Pancreas (tissue), 10 donors: Measurements from ENCODE around the gene CNTFR. TPM values are rescaled to one million over a fixed set of nuclear protein-coding genes. Genes with fewer than 3 reads are reported as not detected.
A peak's percentile ranks its signal among the peaks of the same experiment; 100 is the strongest.

Source experiments
- ATAC-seq, 4 donors: fragments of 200-7000 bp; cut with Tn5 transposase; one replicate each; pipeline versions ENCODE4 v1.8.0 to v1.9.1; 2020; ENCODE audit warnings: mild to moderate bottlenecking in 4 of 4, moderate library complexity in 4 of 4
- DNase-seq, 6 donors: peaks; one replicate each; pipeline ENCODE4 v3.0.0-alpha.2; 2020
- FAIRE-seq: peaks from 2 replicates; lab custom pipeline; 2012; peaks lifted over from hg19 to GRCh38; lab: Jason Lieb, UNC
- H3K27ac ChIP-seq, 4 donors: fragments of 200-600 bp; sonication (generic); 1 replicate in 3 of 4; 2 replicates in 1 of 4; pipeline versions ENCODE4 v1.5.0 to v1.8.0; 2020
- H3K27me3 ChIP-seq, 4 donors: fragments of 200-600 bp; one replicate each; pipeline ENCODE4 v1.8.0; 2021
- H3K36me3 ChIP-seq, 3 donors: fragments of 200-600 bp; sonication (generic) in 1 of 3; one replicate each; pipeline versions ENCODE4 v1.5.0 to v1.8.0; 2020 to 2021
- H3K4me1 ChIP-seq, 3 donors: fragments of 200-600 bp; one replicate each; pipeline ENCODE4 v1.8.0; 2021
- H3K4me3 ChIP-seq, 4 donors: fragments of 200-600 bp; sonication (generic) in 2 of 4; one replicate each; pipeline versions ENCODE4 v1.5.0 to v1.8.0; 2020 to 2021
- H3K9me3 ChIP-seq, 4 donors: fragments of 200-600 bp; one replicate each; pipeline ENCODE4 v1.8.0; 2021
- CTCF ChIP-seq, 4 donors: fragments of 200-600 bp; sonication (generic) in 3 of 4; IDR thresholded peaks; one replicate each; pipeline versions ENCODE4 v1.5.0 to v1.8.0; 2021; ENCODE audit warnings: antibody characterized with exemption in 4 of 4
- WGBS, 2 donors: extraction: QIAGEN DNeasy Blood & Tissue Kit; methylation state at CpG; one replicate each; pipeline ENCODE4 v1.1.7; 2013; 5-methylcytosine and 5-hydroxymethylcytosine counted together
- intact Hi-C, 3 donors: fragments of 100-400 bp; cut with DNase I; formaldehyde crosslinking; loops; one replicate each; pipeline versions ENCODE4 v1.11.1 to v1.14.2; 2022
- polyA plus RNA-seq, 2 donors: library from polyadenylated mRNA; stranded (reverse); fragments of 200-250 nt; gene quantifications; one replicate each; pipeline ENCODE4 v1.2.3, GENCODE V29; 2013
- total RNA-seq, 6 donors: library from RNA; stranded (reverse); fragmentation: NEBNext Ultra II Directional in 4 of 6; extraction: Animal tissue kit (Norgen Biotek cat#: 25700) in 4 of 6; gene quantifications; one replicate each; pipeline versions ENCODE4 v1.2.1 to v1.2.4, GENCODE V29; 2021 to 2023
- donor health status: healthy with polysubstance abuse.
- donor health status: DM: no; HTN: no; CAD: no; lungs with moderate emphysema.
- donor health status: DM: no; HTN: no; CAD: no.
- donor health status: control.
- donor health status: control.
- donor health status: Bipolar disorder and iron deficiency.
- donor health status: DM: yes; HTN: yes; CAD: no.
- donor health status: DM: no; HTN: no; CAD: no.
- donor health status: DM: no; HTN: no; CAD: no.
- donor health status: DM: yes; HTN: yes; CAD: no.

Gene CNTFR
- total and polyA plus RNA-seq, 8 donors, result 0.12 to 2.6 (median 0.87) TPM; not detected in 1

- no peak overlapping the region for H3K27ac ChIP-seq
- FAIRE-seq, result no peak
- no peaks in the 10 kb centered on the region for H3K36me3 ChIP-seq
- no peaks in the 10 kb centered on the region for H3K4me1 ChIP-seq
- no peak overlapping the region for H3K4me3 ChIP-seq
- H3K27me3 ChIP-seq, result peaks cover 0 to 5% (median 0%) of the 10 kb centered on the region in 4 donors
- ATAC-seq, result peak in 2 of 4 donors; percentile 45 to 67
- H3K9me3 ChIP-seq, result no peaks in the 10 kb centered on the region
- intact Hi-C loops, result no loop called here
- WGBS, 2 donors, result 48 to 50% methylated on average over 14 of the region's 14 CpGs
- no peak for TF ChIP-seq CTCF (IDR thresholded peaks at IDR 0.05)
- DNase-seq, result no peak
Observed at GRCh38 chr9:34576597-34577399, 12.7 kb downstream of the CNTFR start.

- H3K4me1 ChIP-seq, result no peaks in the 10 kb centered on the region
- no peaks in the 10 kb centered on the region for H3K36me3 ChIP-seq
- intact Hi-C loops, result no loop called here
- H3K9me3 ChIP-seq, result no peaks in the 10 kb centered on the region
- no peak overlapping the region for H3K27ac ChIP-seq
- no peak for FAIRE-seq
- ATAC-seq, result no peak
- no peak overlapping the region for H3K4me3 ChIP-seq
- WGBS, 2 donors, result 77% methylated on average over 21 of the region's 21 CpGs
- H3K27me3 ChIP-seq, result peaks cover 0 to 5% (median 0%) of the 10 kb centered on the region in 4 donors
- DNase-seq, result no peak
- TF ChIP-seq CTCF (IDR thresholded peaks at IDR 0.05), result no peak
Observed at GRCh38 chr9:34575862-34576596, 13.5 kb downstream of the CNTFR start.

GRCh38 chr9:34575241-34575640 is 14.3 kb downstream of the CNTFR start:
- no peak for TF ChIP-seq CTCF (IDR thresholded peaks at IDR 0.05)
- WGBS, 2 donors, result 59 to 67% methylated on average over 8 of the region's 8 CpGs
- Histone ChIP-seq H3K36me3 (no peaks in the 10 kb centered on the region), H3K9me3 (no peaks in the 10 kb centered on the region), H3K4me3 (no peak overlapping the region), H3K27me3 (peaks cover 0 to 5% (median 0%) of the 10 kb centered on the region in 4 donors), H3K27ac (no peak overlapping the region), H3K4me1 (no peaks in the 10 kb centered on the region)
- DNase-seq (no peak), ATAC-seq (no peak), FAIRE-seq (no peak)
- intact Hi-C loops, result no loop called here

- FAIRE-seq (no peak), DNase-seq (no peak), ATAC-seq (no peak)
- Histone ChIP-seq H3K4me1 (no peaks in the 10 kb centered on the region), H3K36me3 (no peaks in the 10 kb centered on the region), H3K27me3 (peaks cover 0 to 5% (median 0%) of the 10 kb centered on the region in 4 donors), H3K27ac (no peak overlapping the region), H3K9me3 (no peaks in the 10 kb centered on the region), H3K4me3 (no peak overlapping the region)
- no peak for TF ChIP-seq CTCF (IDR thresholded peaks at IDR 0.05)
- WGBS, 2 donors, result 89 to 90% methylated on average over 12 of the region's 12 CpGs
- intact Hi-C loops, result no loop called here
Observed at GRCh38 chr9:34574571-34574970, 15.0 kb downstream of the CNTFR start.
